Right lobe of liver (tissue), 6 donors: ENCODE data around the gene EMILIN3. TPM values are rescaled to one million over a fixed set of nuclear protein-coding genes. Genes with fewer than 3 reads are reported as not detected.
A peak's percentile ranks its signal among the peaks of the same experiment; 100 is the strongest.

Source experiments
- ATAC-seq, 4 donors: fragments of 200-7000 bp; cut with Tn5 transposase; one replicate each; pipeline ENCODE4 v1.9.1; 2020; ENCODE audit warnings: mild to moderate bottlenecking in 4 of 4, moderate library complexity in 4 of 4
- DNase-seq, 3 donors: peaks; one replicate each; pipeline ENCODE4 v3.0.0-alpha.2; 2020
- H3K27ac ChIP-seq, 3 donors: fragments of 200-600 bp; one replicate each; pipeline ENCODE4 v1.8.0; 2022
- H3K27me3 ChIP-seq, 2 donors: fragments of 200-600 bp; one replicate each; pipeline ENCODE4 v1.8.0; 2022
- H3K36me3 ChIP-seq, 4 donors: fragments of 200-600 bp; sonication (generic) in 1 of 4; one replicate each; pipeline versions ENCODE4 v1.5.1 to v1.8.0; 2017 to 2022; ENCODE audit warnings: control low read depth in 1 of 4
- H3K4me1 ChIP-seq, 4 donors: fragments of 200-600 bp; sonication (generic) in 1 of 4; one replicate each; pipeline versions ENCODE4 v1.5.1 to v1.8.0; 2017 to 2022; ENCODE audit warnings: control low read depth in 1 of 4
- H3K4me3 ChIP-seq, 3 donors: fragments of 200-600 bp; one replicate each; pipeline ENCODE4 v1.8.0; 2022
- H3K9me3 ChIP-seq, 4 donors: fragments of 200-600 bp; sonication (generic) in 1 of 4; one replicate each; pipeline versions ENCODE4 v1.5.1 to v1.8.0; 2017 to 2022; ENCODE audit warnings: control low read depth in 1 of 4
- POLR2A ChIP-seq: fragments of 450-650 bp; IDR thresholded peaks from one replicate; pipeline ENCODE4 v1.6.1; 2017; ENCODE audit warnings: antibody characterized with exemption, mild to moderate bottlenecking
- WGBS: methylation state at CpG from one replicate; pipeline ENCODE4 v1.1.6; 2018; ENCODE audit warnings: low coverage, low lambda C conversion rate; ENCODE audit not compliant: insufficient coverage; ENCODE audit errors: missing lambda C conversion rate; 5-methylcytosine and 5-hydroxymethylcytosine counted together
- intact Hi-C, 2 donors: fragments of 100-400 bp; cut with DNase I; formaldehyde crosslinking; loops; one replicate each; pipeline versions ENCODE4 v1.11.2 to v1.14.1; 2022
- total RNA-seq, 6 experiments: library from RNA; depleted of rRNA in 2 of 6; stranded (reverse); fragments of >200 nt in 2 of 6; fragmentation: NEBNext Ultra II Directional in 3 of 6; extraction: Animal tissue kit (Norgen Biotek cat#: 25700) in 3 of 6; gene quantifications; one replicate each; pipeline versions ENCODE4 v1.1.0 to v1.2.4, GENCODE V29; 2016 to 2023
- TF ChIP-seq, protein P1 (sequence below), 4 donors: fragments of 200-600 bp in 3 of 4; fragments of 450-650 bp in 1 of 4; IDR thresholded peaks; one replicate each; pipeline versions ENCODE4 v1.5.1 to v1.8.0; 2016 to 2022; ENCODE audit warnings: antibody characterized with exemption in 4 of 4, mild to moderate bottlenecking in 2 of 4
- donor health status: DM: no; HTN: yes; CAD: no.
- donor health status: DM: no; HTN: no; CAD: no.
- donor health status: DM: no; HTN: no; CAD: no.
- donor health status: DM: no; HTN: yes; CAD: no.
- donor health status: DM: no; HTN: yes; CAD: no.

The EMILIN3 gene
- total RNA-seq, 6 experiments from 2014 or later: 0.07 to 0.09 (median 0.07) TPM; not detected in 3

- H3K36me3 ChIP-seq: no peaks in the 10 kb centered on the region
- DNase-seq (no peak), ATAC-seq (no peak)
- 56% methylated on average over 9 of the region's 12 CpGs for WGBS
- no peak overlapping the region for H3K27ac ChIP-seq
- H3K27me3 ChIP-seq: no peaks in the 10 kb centered on the region
- no peaks in the 10 kb centered on the region for H3K9me3 ChIP-seq
- TF ChIP-seq, protein P1, sequence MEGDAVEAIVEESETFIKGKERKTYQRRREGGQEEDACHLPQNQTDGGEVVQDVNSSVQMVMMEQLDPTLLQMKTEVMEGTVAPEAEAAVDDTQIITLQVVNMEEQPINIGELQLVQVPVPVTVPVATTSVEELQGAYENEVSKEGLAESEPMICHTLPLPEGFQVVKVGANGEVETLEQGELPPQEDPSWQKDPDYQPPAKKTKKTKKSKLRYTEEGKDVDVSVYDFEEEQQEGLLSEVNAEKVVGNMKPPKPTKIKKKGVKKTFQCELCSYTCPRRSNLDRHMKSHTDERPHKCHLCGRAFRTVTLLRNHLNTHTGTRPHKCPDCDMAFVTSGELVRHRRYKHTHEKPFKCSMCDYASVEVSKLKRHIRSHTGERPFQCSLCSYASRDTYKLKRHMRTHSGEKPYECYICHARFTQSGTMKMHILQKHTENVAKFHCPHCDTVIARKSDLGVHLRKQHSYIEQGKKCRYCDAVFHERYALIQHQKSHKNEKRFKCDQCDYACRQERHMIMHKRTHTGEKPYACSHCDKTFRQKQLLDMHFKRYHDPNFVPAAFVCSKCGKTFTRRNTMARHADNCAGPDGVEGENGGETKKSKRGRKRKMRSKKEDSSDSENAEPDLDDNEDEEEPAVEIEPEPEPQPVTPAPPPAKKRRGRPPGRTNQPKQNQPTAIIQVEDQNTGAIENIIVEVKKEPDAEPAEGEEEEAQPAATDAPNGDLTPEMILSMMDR (IDR thresholded peaks at IDR 0.05): no peak
- TF ChIP-seq POLR2A: no peak
- H3K4me3 ChIP-seq: no peak overlapping the region
- intact Hi-C loops: no loop called here
- no peaks in the 10 kb centered on the region for H3K4me1 ChIP-seq
Observed at GRCh38 chr20:41380551-41381193, 14.1 kb upstream of the EMILIN3 start.

- 78% methylated on average over 2 of the region's 2 CpGs for WGBS
- no peaks in the 10 kb centered on the region for H3K4me1 ChIP-seq
- no peak overlapping the region for H3K27ac ChIP-seq
- no peak for TF ChIP-seq POLR2A
- TF ChIP-seq, protein P1 (IDR thresholded peaks at IDR 0.05): no peak
- no peaks in the 10 kb centered on the region for H3K36me3 ChIP-seq
- H3K9me3 ChIP-seq: no peaks in the 10 kb centered on the region
- intact Hi-C loops: no loop called here
- DNase-seq (no peak), ATAC-seq (no peak)
- H3K27me3 ChIP-seq: no peaks in the 10 kb centered on the region
- no peak overlapping the region for H3K4me3 ChIP-seq
Observed at GRCh38 chr20:41379551-41379950, 12.9 kb upstream of the EMILIN3 start.

- Histone ChIP-seq H3K36me3 (no peaks in the 10 kb centered on the region), H3K4me3 (no peak overlapping the region), H3K27ac (no peak overlapping the region), H3K9me3 (no peaks in the 10 kb centered on the region), H3K4me1 (no peaks in the 10 kb centered on the region), H3K27me3 (no peaks in the 10 kb centered on the region)
- intact Hi-C loops: no loop called here
- WGBS: 54% methylated on average over 3 of the region's 6 CpGs
- ATAC-seq (peak in 1 of 4 donors; percentile 10), DNase-seq (no peak)
- TF ChIP-seq, protein P1 (IDR thresholded peaks at IDR 0.05): no peak
- TF ChIP-seq POLR2A: no peak
Observed at GRCh38 chr20:41377275-41377674, 10.7 kb upstream of the EMILIN3 start.

DNA sequence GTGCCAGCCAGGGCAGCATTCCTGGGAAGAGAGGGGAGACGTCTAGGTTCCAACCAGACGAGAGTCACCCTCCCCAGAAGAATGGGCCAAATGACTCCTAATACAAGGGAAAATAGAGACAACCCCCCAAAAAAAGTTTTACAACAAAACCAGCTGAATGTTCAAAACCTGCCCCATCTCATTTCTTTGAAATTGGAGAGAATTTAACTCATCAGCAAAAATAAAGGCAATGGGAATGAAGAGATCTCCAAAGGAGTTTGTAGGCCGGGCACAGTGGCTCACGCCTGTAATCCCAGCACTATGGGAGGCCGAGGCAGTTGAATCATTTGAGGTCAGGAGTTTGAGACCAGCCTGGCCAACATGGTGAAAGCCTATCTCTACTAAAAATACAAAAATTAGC is 9.7 kb upstream of the EMILIN3 start:
- Histone ChIP-seq H3K27ac (no peak overlapping the region), H3K9me3 (no peaks in the 10 kb centered on the region), H3K4me1 (no peaks in the 10 kb centered on the region), H3K36me3 (no peaks in the 10 kb centered on the region), H3K27me3 (no peaks in the 10 kb centered on the region), H3K4me3 (no peak overlapping the region)
- 85% methylated on average over 5 of the region's 5 CpGs for WGBS
- TF ChIP-seq, protein P1 (IDR thresholded peaks at IDR 0.05): no peak
- TF ChIP-seq POLR2A: no peak
- ATAC-seq (no peak), DNase-seq (no peak)
- intact Hi-C loops: no loop called here
